RPMI8226 (cell line): ENCODE measurements around the gene B3GALT4.

ENCODE experiments used
- DNase-seq: peaks from one replicate; pipeline ENCODE4 v3.0.0-alpha.2; 2015

The B3GALT4 gene

DNA sequence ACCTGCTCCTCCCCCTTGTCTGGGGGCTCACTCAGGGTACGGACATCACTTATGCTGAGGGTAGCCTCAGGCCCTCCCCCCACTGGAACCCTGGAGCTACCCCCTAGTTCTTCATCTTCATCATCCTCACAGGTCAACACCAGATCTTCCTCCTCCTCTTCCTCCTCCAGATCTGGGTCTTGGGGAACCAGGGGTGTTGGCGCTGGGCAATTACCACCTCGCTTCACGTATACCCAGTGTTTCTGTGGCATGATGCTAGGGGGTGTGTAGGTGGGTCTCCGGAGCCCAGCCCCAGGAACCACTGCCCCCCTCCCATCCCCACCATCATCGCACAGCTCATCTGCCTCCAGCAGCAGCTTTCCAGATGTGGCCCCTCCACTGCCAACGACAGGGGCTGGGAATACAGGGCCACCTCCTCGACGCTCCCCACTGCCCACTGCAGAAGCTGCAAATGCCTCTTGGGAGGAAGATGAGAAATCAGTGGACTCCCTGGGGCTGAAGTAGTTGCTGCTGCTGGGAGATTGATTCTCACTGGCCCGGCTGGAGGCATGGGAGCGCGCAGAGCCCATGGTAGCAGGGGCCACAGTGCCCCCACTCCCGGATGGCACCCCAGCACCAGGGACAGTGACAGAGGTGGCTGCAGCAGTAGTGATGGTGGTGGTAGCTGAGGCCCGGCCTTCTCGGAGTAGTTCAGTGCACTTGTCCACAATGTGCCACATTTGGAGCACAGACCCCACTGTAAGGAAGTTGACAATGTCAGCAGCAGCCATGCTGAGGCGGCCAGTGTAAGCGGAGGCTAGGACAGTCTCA is 39.1 kb downstream of the B3GALT4 start:
- DNase-seq: no peak

DNA sequence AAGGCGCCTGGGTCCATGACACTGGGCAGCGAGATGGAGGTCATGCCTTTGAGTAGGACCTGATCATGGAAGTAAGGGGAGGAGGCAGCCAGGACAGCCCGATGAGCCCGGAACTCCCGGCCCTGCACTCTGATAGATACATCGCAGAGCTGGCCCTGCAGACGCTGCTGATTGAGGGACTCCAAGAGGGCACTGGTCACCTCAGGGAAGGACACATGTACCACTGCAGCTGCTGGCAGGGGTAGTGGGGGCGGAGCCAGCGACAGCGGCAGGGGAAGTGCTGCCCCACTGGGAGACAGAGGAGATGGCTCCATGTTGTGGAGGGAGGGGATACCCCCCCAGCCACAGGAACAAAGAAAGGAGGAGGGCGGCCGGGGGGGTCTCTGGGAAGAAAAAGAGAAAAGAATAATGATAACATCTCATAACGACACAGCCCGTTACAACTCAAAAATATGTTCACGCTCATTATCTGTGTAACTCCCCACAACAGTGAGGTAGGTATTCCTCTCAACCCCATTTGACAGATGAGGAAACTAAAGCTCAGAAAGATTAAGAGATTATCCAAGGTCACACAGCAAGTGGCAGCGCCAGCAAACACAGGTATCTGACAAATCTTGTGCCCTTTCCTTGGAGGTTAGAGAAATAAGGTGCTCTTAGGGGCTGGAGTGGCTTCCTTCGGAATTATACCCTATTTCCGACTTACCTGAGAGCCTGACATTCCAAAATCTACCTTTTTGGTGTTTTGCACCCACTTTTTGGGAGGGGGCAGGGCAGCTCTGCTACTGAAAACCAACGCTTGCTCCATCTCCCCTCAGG is 39.9 kb downstream of the B3GALT4 start:
- DNase-seq: no peak

DNA sequence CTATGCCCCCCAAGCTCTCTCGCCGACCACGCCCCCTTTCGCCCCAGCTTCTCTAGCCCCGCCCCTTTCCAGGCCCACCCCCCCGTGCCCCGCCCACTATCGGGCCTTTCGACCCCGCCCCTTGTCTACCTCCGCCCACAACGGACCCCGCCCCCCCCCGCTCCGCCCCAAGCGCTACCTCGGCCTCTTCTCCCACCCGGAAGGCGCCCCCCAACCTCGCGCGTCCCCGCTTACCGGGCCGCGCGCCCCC is 40.4 kb downstream of the B3GALT4 start:
- no peak for DNase-seq

DNA sequence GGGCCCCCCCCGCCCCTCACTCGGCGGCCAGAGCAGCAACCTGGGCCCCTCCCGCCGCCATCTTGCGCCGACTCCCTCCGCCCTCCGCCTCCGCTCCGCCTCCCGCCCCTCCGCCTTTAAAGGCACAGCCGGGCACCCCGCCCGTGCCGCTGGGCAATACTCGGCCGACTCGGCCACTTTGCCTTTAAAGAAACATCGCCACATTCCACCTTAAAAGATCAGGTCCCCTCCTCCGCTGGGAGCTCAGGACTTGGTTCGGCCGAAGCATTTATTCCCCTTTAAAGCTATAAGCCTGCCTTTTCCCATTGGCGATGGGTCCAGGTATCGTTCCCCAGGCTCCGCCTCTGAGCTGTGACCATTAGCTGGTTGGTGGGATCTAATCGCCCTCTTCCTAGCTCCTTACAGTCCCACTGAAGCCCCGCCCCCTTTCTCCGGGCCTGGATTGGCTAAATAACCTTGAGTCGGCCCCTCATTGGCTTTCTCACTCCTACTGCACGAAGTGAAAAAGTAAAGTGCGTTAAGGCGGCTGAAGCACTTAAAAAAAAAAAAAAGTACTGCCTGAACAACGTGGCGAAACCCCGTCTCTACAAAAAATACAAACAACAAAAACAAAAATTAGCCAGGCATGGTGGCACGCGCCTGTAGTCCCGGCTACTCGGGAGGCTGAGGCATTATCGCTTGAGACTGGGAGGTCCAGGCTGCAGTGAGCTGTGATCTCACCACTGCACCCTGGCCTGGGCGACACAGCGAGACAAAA is 40.9 kb downstream of the B3GALT4 start, which contains the start of gene ZBTB22:
Gene ZBTB22 (minus strand): TSS at position 76 of the 757 bp plus-strand sequence. CDS start 828 bp downstream, outside the sequence.
- DNase-seq: peak; percentile 98

DNA sequence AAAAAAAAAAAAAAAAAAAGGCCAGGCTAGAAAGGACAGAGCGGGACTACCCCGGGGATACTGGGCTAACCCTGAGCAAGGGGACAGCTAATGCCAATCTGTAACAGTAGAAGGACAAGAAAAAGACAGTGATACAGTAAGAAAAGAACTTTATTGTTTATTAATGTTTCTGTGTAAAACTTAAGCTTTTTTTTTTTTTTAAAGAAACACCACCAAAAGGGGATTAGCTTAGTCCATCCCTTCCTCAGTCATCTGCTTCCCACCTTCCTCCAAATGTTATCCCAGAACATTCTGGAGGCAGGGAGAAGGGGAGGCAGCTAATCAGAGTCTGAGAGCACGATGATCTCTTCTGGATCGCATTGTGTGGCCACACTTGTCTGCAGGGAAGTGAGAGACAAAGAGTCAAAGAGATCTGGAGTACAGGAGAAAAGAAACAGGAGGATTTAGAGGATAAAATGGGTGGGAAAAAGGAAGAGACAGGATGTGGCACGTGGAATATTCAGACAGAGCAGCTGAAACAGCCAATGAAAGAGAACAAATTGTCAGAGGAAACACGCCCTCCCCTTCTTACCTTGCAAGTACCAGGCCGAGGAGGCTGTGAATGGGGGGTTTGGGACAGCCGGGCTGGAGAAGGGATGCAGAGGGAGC is 41.6 kb downstream of the B3GALT4 start:
- DNase-seq: no peak

DNA sequence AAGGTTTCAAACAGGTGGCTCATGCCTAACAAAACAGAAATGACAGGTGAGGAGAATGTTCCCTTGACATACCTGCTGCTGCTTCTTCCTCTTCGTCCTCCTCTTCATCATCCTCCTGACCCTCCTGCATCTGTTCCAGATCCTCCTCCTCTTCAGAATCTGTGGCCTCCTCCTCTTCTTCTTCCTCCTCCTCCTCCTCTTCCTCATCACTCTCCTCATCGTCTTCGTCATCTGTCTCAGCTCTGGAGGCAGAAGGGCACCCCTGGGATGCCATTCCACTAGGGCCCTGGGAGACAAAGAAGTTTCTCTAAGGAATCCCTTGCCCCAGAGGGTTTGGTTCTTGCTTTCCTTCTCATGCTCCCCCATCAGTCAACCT is 43.0 kb downstream of the B3GALT4 start:
- no peak for DNase-seq

DNA sequence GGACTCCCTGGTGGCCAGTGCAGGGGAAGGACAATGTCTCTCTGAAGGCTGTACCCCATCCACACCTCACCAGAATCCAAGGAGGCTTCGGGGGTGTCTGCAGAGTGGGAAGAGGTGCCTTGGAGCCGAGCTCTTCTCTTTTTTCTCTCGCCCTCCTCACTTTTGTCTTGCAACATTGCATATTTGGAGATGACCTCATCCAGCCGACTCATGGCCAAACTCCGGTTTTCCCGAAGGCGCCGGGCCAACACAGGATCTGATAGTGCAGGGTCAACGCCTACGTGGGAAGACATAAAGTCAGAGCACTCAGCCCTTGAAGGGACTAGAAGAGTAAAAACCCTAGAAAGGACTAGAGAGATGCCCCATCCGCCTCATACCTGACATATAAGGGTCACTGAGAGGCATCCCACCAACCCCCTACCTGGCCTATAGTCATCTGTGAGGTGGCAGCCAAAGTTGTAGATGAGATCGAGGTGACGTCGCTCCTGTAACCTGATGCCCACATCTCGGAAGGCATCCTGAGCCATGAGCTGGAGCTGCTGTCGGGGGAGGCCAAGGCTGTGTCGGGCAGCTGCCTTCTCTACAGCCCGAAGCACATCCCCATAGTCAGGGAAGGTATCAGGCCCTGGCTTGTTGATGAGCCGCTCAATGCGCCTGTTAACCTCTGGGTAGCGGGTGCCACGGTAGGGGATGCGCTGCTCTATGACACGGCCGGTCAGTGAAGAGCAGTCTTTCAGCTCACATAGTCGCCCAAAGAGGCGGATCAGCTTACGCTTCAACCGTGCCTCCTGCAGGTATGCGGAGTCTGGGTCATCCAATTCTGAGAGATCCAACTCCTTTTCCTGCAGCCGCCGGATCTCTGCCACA is 43.6 kb downstream of the B3GALT4 start:
- DNase-seq: no peak

DNA sequence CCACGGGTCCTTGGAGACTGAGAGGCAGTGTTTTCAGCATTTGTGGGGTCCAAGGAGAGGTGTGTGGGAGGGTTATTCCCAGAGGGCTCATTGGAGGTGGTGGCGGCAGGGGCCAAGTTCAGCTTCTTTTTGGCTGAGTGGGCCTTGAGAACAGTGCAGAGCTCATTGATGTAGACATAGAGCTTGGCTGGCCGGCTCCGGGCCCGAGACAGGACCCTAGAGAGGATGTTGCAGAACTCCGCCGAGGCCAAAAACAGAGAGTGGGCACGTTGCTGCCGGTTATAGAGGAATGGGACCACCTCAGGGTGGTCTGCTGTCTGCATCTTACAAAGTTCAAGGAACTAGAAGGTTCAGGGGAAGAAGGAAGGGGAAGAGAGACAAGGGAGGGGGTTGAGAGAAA is 44.3 kb downstream of the B3GALT4 start:
- no peak for DNase-seq

DNA sequence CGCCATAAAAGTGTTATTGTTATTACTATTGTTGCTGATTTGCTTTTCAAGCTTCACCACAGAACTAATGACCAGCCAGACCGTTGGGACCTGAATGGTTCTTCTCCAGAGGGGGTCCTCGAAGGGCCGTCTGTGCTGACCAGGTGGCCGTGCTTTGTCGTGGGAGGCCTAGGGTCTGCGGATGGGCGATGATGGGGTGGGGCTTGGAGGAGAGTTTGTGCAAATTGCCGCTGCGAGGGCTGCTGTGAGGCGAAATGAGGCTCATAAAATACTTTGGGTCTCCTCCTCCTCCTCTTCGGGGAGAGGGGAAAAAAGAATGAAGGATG is 46.7 kb downstream of the B3GALT4 start:
- DNase-seq: no peak

DNA sequence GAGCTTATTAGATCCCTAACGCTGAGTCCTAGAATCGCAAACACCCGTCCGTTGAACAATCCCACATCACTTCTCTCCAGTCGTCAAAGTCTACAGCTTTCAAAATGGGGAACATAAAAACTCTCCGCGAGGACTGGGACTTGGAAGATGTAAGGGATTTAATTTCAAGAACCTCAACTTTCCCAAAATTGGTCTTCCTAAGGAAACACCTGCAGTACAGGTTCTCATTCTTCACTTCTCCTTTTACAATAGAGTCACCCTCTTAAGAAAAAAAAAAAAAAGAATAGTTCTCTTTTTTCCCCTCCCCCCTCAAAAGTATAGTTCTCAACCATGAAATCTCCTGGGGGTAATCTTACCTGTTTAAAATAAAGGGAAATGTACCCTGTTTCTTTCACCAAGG is 47.2 kb downstream of the B3GALT4 start:
- peak; percentile 60 for DNase-seq
